ENCODE data around the gene FUNDC1.

DNA sequence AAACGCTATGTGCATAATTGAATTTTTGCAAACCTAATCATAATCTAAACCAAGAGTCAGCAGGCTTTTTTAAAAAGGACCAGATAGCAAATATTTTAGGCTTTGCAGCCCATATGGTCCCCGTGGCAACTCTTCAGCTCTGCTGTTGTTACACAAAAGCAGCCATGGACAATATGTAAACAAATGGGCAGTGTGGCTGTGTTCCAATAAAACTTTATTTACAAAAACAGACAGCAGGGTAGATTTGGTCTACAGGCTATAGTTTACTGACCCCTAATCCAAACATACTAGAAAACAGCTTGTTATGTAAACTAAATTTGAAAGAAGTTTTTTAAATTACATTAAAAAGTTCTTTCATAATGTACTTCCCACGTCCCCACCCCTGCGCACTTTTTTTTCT is 53.1 kb downstream of the FUNDC1 start:
- TF ChIP-seq, protein P1, sequence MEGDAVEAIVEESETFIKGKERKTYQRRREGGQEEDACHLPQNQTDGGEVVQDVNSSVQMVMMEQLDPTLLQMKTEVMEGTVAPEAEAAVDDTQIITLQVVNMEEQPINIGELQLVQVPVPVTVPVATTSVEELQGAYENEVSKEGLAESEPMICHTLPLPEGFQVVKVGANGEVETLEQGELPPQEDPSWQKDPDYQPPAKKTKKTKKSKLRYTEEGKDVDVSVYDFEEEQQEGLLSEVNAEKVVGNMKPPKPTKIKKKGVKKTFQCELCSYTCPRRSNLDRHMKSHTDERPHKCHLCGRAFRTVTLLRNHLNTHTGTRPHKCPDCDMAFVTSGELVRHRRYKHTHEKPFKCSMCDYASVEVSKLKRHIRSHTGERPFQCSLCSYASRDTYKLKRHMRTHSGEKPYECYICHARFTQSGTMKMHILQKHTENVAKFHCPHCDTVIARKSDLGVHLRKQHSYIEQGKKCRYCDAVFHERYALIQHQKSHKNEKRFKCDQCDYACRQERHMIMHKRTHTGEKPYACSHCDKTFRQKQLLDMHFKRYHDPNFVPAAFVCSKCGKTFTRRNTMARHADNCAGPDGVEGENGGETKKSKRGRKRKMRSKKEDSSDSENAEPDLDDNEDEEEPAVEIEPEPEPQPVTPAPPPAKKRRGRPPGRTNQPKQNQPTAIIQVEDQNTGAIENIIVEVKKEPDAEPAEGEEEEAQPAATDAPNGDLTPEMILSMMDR (IDR thresholded peaks at IDR 0.05), result no peak
- no peak for TF ChIP-seq POLR2A (IDR thresholded peaks at IDR 0.05)
